Peyer's patch (tissue), 4 donors: ENCODE data around the gene OTUB2. TPM values are rescaled to one million over a fixed set of nuclear protein-coding genes. Genes with fewer than 3 reads are reported as not detected.

Experiments used
- DNase-seq, 3 donors: peaks; one replicate each; pipeline ENCODE4 v3.0.0-alpha.2; 2017 to 2019
- H3K27ac ChIP-seq, 4 donors: fragments of 200-600 bp; sonication (generic); one replicate each; pipeline ENCODE4 v1.5.1; 2016 to 2019
- H3K27me3 ChIP-seq, 2 donors: fragments of 200-600 bp; sonication (generic); one replicate each; pipeline ENCODE4 v1.5.1; 2019
- H3K36me3 ChIP-seq, 3 donors: fragments of 200-600 bp; sonication (generic); one replicate each; pipeline ENCODE4 v1.5.1; 2016 to 2019
- H3K4me1 ChIP-seq, 4 donors: fragments of 200-600 bp; sonication (generic); one replicate each; pipeline ENCODE4 v1.5.1; 2016 to 2019
- H3K4me3 ChIP-seq, 4 donors: fragments of 200-600 bp; sonication (generic); 1 replicate in 3 of 4; 2 replicates in 1 of 4; pipeline ENCODE4 v1.5.1; 2016 to 2019; ENCODE audit warnings: mild to moderate bottlenecking in 1 of 4
- H3K9me3 ChIP-seq, 4 donors: fragments of 200-600 bp; sonication (generic); one replicate each; pipeline ENCODE4 v1.5.1; 2016 to 2019; ENCODE audit warnings: mild to moderate bottlenecking in 1 of 4
- CTCF ChIP-seq, 6 experiments: fragments of 450-650 bp in 4 of 6; fragments of 200-600 bp in 2 of 6; sonication (generic) in 1 of 6; IDR thresholded peaks; one replicate each; pipeline ENCODE4 v1.5.1; 2017 to 2019; ENCODE audit warnings: antibody characterized with exemption in 6 of 6, mild to moderate bottlenecking in 3 of 6, moderate library complexity in 1 of 6
- POLR2A ChIP-seq, 2 donors: fragments of 450-650 bp; IDR thresholded peaks; one replicate each; pipeline ENCODE4 v1.5.1; 2017; ENCODE audit warnings: antibody characterized with exemption in 2 of 2, mild to moderate bottlenecking in 2 of 2, moderate library complexity in 2 of 2
- total RNA-seq, 4 donors: library from RNA; depleted of rRNA; stranded (reverse); fragments of >200 nt; gene quantifications; one replicate each; pipeline ENCODE4 v1.1.0, GENCODE V29; 2016

Gene OTUB2
- total RNA-seq, 4 donors from 2014 or later, result 3.4 to 4.9 (median 3.6) TPM; not detected in 1

GRCh38 chr14:93993382-93993781 lies 32.8 kb upstream of the OTUB2 start:
- DNase-seq, result no peak
- Histone ChIP-seq H3K9me3 (no peaks in the 10 kb centered on the region), H3K27me3 (no peaks in the 10 kb centered on the region), H3K4me3 (no peak overlapping the region), H3K4me1 (no peaks in the 10 kb centered on the region), H3K27ac (peak overlapping the region in 1 of 4 donors; percentile 73), H3K36me3 (no peaks in the 10 kb centered on the region)
- no peak for TF ChIP-seq CTCF (IDR thresholded peaks at IDR 0.05)
- no peak for TF ChIP-seq POLR2A (IDR thresholded peaks at IDR 0.05)

- H3K4me3 ChIP-seq, result no peak overlapping the region
- no peak for DNase-seq
- TF ChIP-seq CTCF (IDR thresholded peaks at IDR 0.05) (no peak), POLR2A (IDR thresholded peaks at IDR 0.05) (no peak)
- no peaks in the 10 kb centered on the region for H3K4me1 ChIP-seq
- H3K27ac ChIP-seq, result peak overlapping the region in 1 of 4 donors; percentile 73
- H3K36me3 ChIP-seq, result no peaks in the 10 kb centered on the region
- no peaks in the 10 kb centered on the region for H3K27me3 ChIP-seq
- no peaks in the 10 kb centered on the region for H3K9me3 ChIP-seq
These were observed 31.0 kb upstream of the OTUB2 start for GRCh38 chr14:93994919-93995682.

GRCh38 chr14:93996130-93996695 lies 29.9 kb upstream of the OTUB2 start:
- Histone ChIP-seq H3K9me3 (no peaks in the 10 kb centered on the region), H3K27ac (peak overlapping the region in 1 of 4 donors; percentile 73), H3K4me1 (peaks cover 0 to 4% (median 1%) of the 10 kb centered on the region in 4 donors), H3K4me3 (no peak overlapping the region), H3K27me3 (no peaks in the 10 kb centered on the region), H3K36me3 (no peaks in the 10 kb centered on the region)
- TF ChIP-seq POLR2A (IDR thresholded peaks at IDR 0.05) (no peak), CTCF (IDR thresholded peaks at IDR 0.05) (no peak)
- DNase-seq, result no peak

- Histone ChIP-seq H3K4me3 (no peak within 1 kb of the TSS), H3K36me3 (no peaks in the 10 kb centered on the region), H3K4me1 (peaks cover 0 to 5% (median 3%) of the 10 kb centered on the region in 4 donors), H3K27me3 (no peaks in the 10 kb centered on the region), H3K27ac (peak within 1 kb of the TSS in 1 of 4 donors; percentile 73), H3K9me3 (no peaks in the 10 kb centered on the region)
- TF ChIP-seq POLR2A (IDR thresholded peaks at IDR 0.05) (no peak), CTCF (IDR thresholded peaks at IDR 0.05) (no peak)
- DNase-seq, result no peak
These were observed 29.1 kb upstream of the OTUB2 start, which contains the start of gene CCDC197 for GRCh38 chr14:93997082-93997481. Gene CCDC197 (plus strand): TSS chr14:93997301. CDS start chr14:93998132, 831 bp downstream.

GRCh38 chr14:93997916-93998870 lies 27.9 kb upstream of the OTUB2 start:
- Histone ChIP-seq H3K27me3 (no peaks in the 10 kb centered on the region), H3K4me1 (peaks cover 0 to 5% (median 3%) of the 10 kb centered on the region in 4 donors), H3K27ac (no peak overlapping the region), H3K9me3 (no peaks in the 10 kb centered on the region), H3K36me3 (no peaks in the 10 kb centered on the region), H3K4me3 (no peak overlapping the region)
- DNase-seq, result no peak
- no peak for TF ChIP-seq POLR2A (IDR thresholded peaks at IDR 0.05)
- no peak for TF ChIP-seq CTCF (IDR thresholded peaks at IDR 0.05)
